SK-N-SH (cell line): Measurements from ENCODE around the gene TICAM1. TPM values are rescaled to one million over a fixed set of nuclear protein-coding genes. Genes with fewer than 3 reads are reported as not detected.

ENCODE experiments used
- CTCF ChIA-PET: fragments of 300-600, 350-600 bp; formaldehyde crosslinking; extraction: SDS; loops from one replicate; lab custom pipeline; 2021; lab: Yijun Ruan, JAX
- POLR2A ChIA-PET: fragments of 350-600 bp; sonication (Branson Sonifier 250); formaldehyde crosslinking; extraction: SDS; loops from one replicate; lab custom pipeline; 2020; ENCODE audit warnings: antibody characterized with exemption, inconsistent platforms; lab: Yijun Ruan, JAX
- DNase-seq: peaks from one replicate; pipeline ENCODE4 v3.0.0; 2012
- H2AFZ ChIP-seq: fragments of 200-600 bp; sonication (generic); 2 replicates; pipeline ENCODE4 v1.8.1; 2016; ENCODE audit warnings: antibody characterized with exemption, mild to moderate bottlenecking, low read depth
- H3F3A ChIP-seq: fragments of 200-600 bp; sonication (generic); replicated peaks from 2 replicates; pipeline ENCODE3; 2016; ENCODE audit warnings: antibody characterized with exemption, mild to moderate bottlenecking; ENCODE audit not compliant: insufficient read depth
- H3K27ac ChIP-seq, 2 experiments: fragments of 200-500 bp in 1 of 2; fragments of 200-600 bp in 1 of 2; sonication (Bioruptor generic) in 1 of 2; sonication (generic), shearing (Covaris generic) in 1 of 2; 2 replicates each; pipeline versions ENCODE4 v1.5.1 to v1.6.1; 2014 to 2016; ENCODE audit warnings: low read depth in 2 of 2, inconsistent platforms in 1 of 2, low read length in 1 of 2, mild to moderate bottlenecking in 1 of 2, mixed read lengths in 1 of 2
- H3K27me3 ChIP-seq: fragments of 200-600 bp; sonication (generic), shearing (Covaris generic); 2 replicates; pipeline ENCODE4 v1.6.1; 2016; ENCODE audit warnings: mixed run types; ENCODE audit not compliant: insufficient read depth
- H3K36me3 ChIP-seq, 2 experiments: fragments of 200-500 bp in 1 of 2; fragments of 200-600 bp in 1 of 2; sonication (Bioruptor generic) in 1 of 2; sonication (generic) in 1 of 2; replicated peaks in 1 of 2; 2 replicates each; pipeline versions ENCODE3 to v1.5.1; 2014 to 2016; ENCODE audit warnings: low read length in 1 of 2, mild to moderate bottlenecking in 1 of 2; ENCODE audit not compliant: insufficient read depth in 2 of 2, control insufficient read depth in 1 of 2
- H3K4me1 ChIP-seq, 2 experiments: fragments of 200-500 bp in 1 of 2; fragments of 200-600 bp in 1 of 2; sonication (Bioruptor generic) in 1 of 2; sonication (generic), shearing (Covaris generic) in 1 of 2; 2 replicates each; pipeline versions ENCODE4 v1.5.1 to v1.6.1; 2014 to 2016; ENCODE audit warnings: low read depth in 1 of 2, low read length in 1 of 2, mixed run types in 1 of 2; ENCODE audit not compliant: insufficient read depth in 2 of 2, control insufficient read depth in 1 of 2
- H3K4me2 ChIP-seq: fragments of 200-600 bp; sonication (generic), shearing (Covaris generic); 2 replicates; pipeline ENCODE4 v1.6.1; 2017; ENCODE audit warnings: mixed run types
- H3K4me3 ChIP-seq, 2 experiments: fragments of 200-500 bp in 1 of 2; fragments of 200-600 bp in 1 of 2; sonication (Bioruptor generic) in 1 of 2; sonication (generic), shearing (Covaris generic) in 1 of 2; 2 replicates each; pipeline versions ENCODE4 v1.5.1 to v1.8.1; 2014 to 2016; ENCODE audit warnings: low read depth in 2 of 2, inconsistent platforms in 1 of 2, low read length in 1 of 2, mild to moderate bottlenecking in 1 of 2, mixed read lengths in 1 of 2, moderate library complexity in 1 of 2
- H3K79me2 ChIP-seq: fragments of 200-600 bp; sonication (generic); 2 replicates; pipeline ENCODE4 v1.8.1; 2017; ENCODE audit warnings: mild to moderate bottlenecking; ENCODE audit not compliant: insufficient read depth
- H3K9ac ChIP-seq: fragments of 200-600 bp; sonication (generic); 2 replicates; pipeline ENCODE4 v1.6.1; 2017; ENCODE audit warnings: mixed run types
- H3K9me2 ChIP-seq: fragments of 200-600 bp; sonication (generic); 2 replicates; pipeline ENCODE4 v1.6.1; 2017; ENCODE audit warnings: mixed run types
- H3K9me3 ChIP-seq: fragments of 200-600 bp; sonication (generic); 2 replicates; pipeline ENCODE4 v1.6.1; 2017; ENCODE audit warnings: mixed run types, mild to moderate bottlenecking, moderate library complexity
- H4K20me1 ChIP-seq: fragments of 200-600 bp; sonication (generic); 2 replicates; pipeline ENCODE4 v1.6.1; 2017; ENCODE audit warnings: mild to moderate bottlenecking, mixed run types; ENCODE audit not compliant: insufficient read depth
- ELF1 ChIP-seq: IDR thresholded peaks from 2 replicates; pipeline ENCODE4 v1.4.0; 2012
- FOXJ3 ChIP-seq: sonication (generic); formaldehyde crosslinking; IDR thresholded peaks from 2 replicates; pipeline ENCODE4 v1.5.1; 2020; ENCODE audit warnings: mild to moderate bottlenecking, missing genetic modification reagents
- FOXM1 ChIP-seq: IDR thresholded peaks from 2 replicates; pipeline ENCODE4 v1.4.0; 2012; ENCODE audit warnings: low read depth, mild to moderate bottlenecking
- GABPA ChIP-seq: IDR thresholded peaks from 2 replicates; pipeline ENCODE4 v1.4.0; 2012; ENCODE audit warnings: low read depth, mild to moderate bottlenecking
- GATA2 ChIP-seq: sonication (generic); formaldehyde crosslinking; IDR thresholded peaks from 2 replicates; pipeline ENCODE4 v1.5.0; 2020; ENCODE audit warnings: mild to moderate bottlenecking, missing genetic modification reagents
- MEF2A ChIP-seq: IDR thresholded peaks from 2 replicates; pipeline ENCODE4 v1.4.0; 2012; ENCODE audit warnings: low read depth, borderline replicate concordance
- NRF1 ChIP-seq: IDR thresholded peaks from 2 replicates; pipeline ENCODE4 v1.6.1; 2012; ENCODE audit warnings: low read depth, mild to moderate bottlenecking, low read length
- POLR2AphosphoS5 ChIP-seq: IDR thresholded peaks from 2 replicates; pipeline ENCODE4 v1.6.1; 2012; ENCODE audit warnings: low read depth, low read length
- RCOR1 ChIP-seq: fragments of 150-350 bp; IDR thresholded peaks from 2 replicates; pipeline ENCODE4 v1.6.1; 2017; ENCODE audit warnings: antibody characterized with exemption, low read length
- RFX5 ChIP-seq: IDR thresholded peaks from 2 replicates; pipeline ENCODE4 v1.6.1; 2012; ENCODE audit warnings: mild to moderate bottlenecking, improper control_type of control experiment, low read length
- SIN3A ChIP-seq: IDR thresholded peaks from 2 replicates; pipeline ENCODE4 v1.6.1; 2012; ENCODE audit warnings: low read depth, mild to moderate bottlenecking, low read length, moderate library complexity, borderline replicate concordance
- TAF1 ChIP-seq: IDR thresholded peaks from 2 replicates; pipeline ENCODE4 v1.6.1; 2012; ENCODE audit warnings: low read depth, mild to moderate bottlenecking, low read length, moderate library complexity, borderline replicate concordance
- TEAD4 ChIP-seq: IDR thresholded peaks from 2 replicates; pipeline ENCODE4 v1.4.0; 2012; ENCODE audit warnings: mild to moderate bottlenecking, borderline replicate concordance; ENCODE audit not compliant: insufficient read depth
- YY1 ChIP-seq: IDR thresholded peaks from 2 replicates; pipeline ENCODE4 v1.4.0; 2012; ENCODE audit warnings: low read depth, mild to moderate bottlenecking
- WGBS: methylation state at CpG from one replicate; pipeline ENCODE4 v1.1.6; 2017; ENCODE audit warnings: low lambda C conversion rate; 5-methylcytosine and 5-hydroxymethylcytosine counted together
- polyA plus RNA-seq, 3 experiments: library from polyadenylated mRNA; depleted of rRNA; stranded (reverse); fragments of >200 nt; gene quantifications; 2 replicates each; pipeline ENCODE4 v1.2.3, GENCODE V29; 2012
- TF ChIP-seq, protein P1 (sequence below): fragments of 200-600 bp; sonication (generic); IDR thresholded peaks from 2 replicates; pipeline ENCODE4 v1.6.1; 2017; ENCODE audit warnings: antibody characterized with exemption, mild to moderate bottlenecking, moderate library complexity
- TF ChIP-seq, protein P2 (sequence below): IDR thresholded peaks from 2 replicates; pipeline ENCODE4 v1.6.1; 2012; ENCODE audit warnings: mild to moderate bottlenecking, low read depth, low read length, moderate library complexity

The TICAM1 gene
- polyA plus RNA-seq, 1 of the 3 experiments (the other 2 are of a cell fraction), result 2.7 TPM

DNA sequence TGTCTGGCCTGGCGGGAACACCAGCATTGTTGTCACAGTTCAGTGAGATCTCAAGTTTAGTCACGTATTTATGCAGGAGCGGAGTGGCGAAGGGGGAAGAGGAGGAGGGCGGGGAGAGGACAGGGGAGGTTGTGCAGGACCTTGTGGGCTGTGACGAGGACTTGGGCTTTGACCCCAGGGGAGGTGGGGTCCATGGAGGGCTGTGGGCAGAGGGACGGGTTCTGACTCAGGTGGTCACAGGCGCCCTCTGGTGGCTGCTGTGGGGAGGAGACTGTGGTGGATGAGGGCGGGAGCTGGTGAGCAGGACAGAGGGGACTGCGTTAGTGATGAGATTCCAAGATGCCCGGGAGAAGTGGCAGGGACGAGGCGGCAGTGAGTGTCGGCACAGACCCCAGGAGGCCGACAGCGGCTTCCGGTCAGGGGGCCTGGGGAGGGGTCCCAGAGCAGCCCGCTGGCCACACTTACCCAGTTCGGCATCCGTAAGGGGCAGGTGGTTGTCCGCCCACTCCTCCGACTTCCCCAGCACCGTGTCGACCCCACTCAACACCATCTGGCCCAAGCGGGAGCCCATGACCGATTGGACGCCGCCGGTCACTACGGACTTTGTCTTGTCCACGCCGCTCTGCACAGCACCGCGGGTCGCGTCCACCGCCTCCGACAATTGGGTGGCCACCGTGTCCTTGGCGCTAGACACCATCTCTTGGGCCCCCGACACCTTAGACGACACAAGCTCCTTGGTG, 20.2 kb upstream of the TICAM1 start (continued):
- no peak for TF ChIP-seq MEF2A
- TF ChIP-seq POLR2AphosphoS5, result no peak
- TF ChIP-seq, all 33 proteins: peak for 3

DNA sequence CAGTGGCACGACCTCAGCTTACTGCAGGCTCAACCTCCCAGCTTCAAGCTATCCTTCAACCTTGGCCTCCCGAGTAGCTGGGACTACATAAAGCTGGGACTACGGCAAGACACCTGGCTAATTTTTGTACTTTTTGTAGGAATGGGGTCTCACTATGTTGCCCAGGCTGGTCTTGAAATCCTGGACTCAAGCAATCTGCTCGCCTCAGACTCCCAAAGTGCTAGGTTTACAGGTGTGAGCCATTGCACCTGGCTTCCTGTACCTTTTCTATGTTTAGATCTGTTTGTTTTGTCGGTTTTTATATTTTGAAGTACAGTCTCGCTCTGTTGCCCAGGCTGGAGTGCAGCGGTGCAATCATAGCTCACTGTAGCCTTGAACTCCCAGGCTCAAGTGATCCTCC, 17.5 kb upstream of the TICAM1 start:
- Histone ChIP-seq H3K36me3 (peaks cover 13 to 58% of the 10 kb centered on the region in 2 experiments), H4K20me1 (no peaks in the 10 kb centered on the region), H3K79me2 (0 out of 2 replicates have a peak, but pooled peaks cover 14% of the 10 kb centered on the region), H3K4me1 (no peaks in the 10 kb centered on the region), H3F3A (peaks cover 8% of the 10 kb centered on the region), H3K9me3 (no peaks in the 10 kb centered on the region), H3K4me2 (no peak overlapping the region)
- TF ChIP-seq, protein P1, sequence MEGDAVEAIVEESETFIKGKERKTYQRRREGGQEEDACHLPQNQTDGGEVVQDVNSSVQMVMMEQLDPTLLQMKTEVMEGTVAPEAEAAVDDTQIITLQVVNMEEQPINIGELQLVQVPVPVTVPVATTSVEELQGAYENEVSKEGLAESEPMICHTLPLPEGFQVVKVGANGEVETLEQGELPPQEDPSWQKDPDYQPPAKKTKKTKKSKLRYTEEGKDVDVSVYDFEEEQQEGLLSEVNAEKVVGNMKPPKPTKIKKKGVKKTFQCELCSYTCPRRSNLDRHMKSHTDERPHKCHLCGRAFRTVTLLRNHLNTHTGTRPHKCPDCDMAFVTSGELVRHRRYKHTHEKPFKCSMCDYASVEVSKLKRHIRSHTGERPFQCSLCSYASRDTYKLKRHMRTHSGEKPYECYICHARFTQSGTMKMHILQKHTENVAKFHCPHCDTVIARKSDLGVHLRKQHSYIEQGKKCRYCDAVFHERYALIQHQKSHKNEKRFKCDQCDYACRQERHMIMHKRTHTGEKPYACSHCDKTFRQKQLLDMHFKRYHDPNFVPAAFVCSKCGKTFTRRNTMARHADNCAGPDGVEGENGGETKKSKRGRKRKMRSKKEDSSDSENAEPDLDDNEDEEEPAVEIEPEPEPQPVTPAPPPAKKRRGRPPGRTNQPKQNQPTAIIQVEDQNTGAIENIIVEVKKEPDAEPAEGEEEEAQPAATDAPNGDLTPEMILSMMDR, result no peak
- TF ChIP-seq, all 33 proteins: peak for 0
- ChIA-PET POLR2A (no interaction called here), CTCF (interaction anchor here (1.3 to 17.9 kb wide), 4 partner anchors 10 to 63 kb away, joined by 4 to 409 read pairs (median 26); no protein-coding TSS in a partner anchor)
- no peak for DNase-seq
- Histone ChIP-seq H3K9ac (no peak overlapping the region), H3K9me2 (no peaks in the 10 kb centered on the region), H3K27me3 (no peaks in the 10 kb centered on the region), H3K27ac (no peak overlapping the region), H2AFZ (no peak overlapping the region), H3K4me3 (no peak overlapping the region)
- 96% methylated on average over 7 of the region's 7 CpGs for WGBS

DNA sequence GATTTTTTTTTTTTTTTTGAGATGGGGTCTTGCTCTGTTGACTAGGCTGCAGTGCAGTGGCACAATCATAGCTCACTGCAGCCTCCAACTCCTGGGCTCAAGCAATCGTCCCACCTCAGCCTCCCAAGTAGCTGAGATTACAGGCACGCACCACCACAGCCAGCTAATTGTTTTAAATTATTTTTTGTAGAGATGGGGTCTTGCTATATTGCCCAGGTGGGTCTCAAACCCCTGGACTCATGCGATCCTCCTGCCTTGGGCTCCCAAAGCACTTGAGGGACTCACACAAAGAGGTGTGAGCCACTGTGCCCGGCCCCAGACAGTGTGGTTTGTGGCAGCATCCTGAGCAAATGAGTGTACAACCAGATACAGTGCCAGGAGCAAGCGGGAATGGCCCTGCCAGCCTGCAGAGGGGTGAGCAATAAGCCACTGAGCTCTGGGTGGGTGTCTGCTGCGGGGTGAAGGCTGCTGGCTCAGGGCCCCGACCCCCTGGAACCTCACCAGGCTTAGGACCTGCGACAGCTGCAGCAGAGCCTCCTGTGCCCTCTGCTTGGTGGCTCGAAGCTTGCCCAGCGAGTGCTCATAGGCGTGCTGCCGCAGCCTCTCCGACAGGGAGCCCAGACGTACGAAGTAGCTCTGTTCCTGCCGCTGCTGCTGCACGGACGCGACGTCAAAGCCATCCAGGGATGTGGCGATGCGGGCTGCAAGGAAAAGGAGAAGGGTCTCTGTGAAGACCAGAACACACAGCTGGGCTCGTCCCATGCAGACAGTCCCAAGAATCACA, 15.9 kb upstream of the TICAM1 start:
- no peaks in the 10 kb centered on the region for H3K9me2 ChIP-seq
- H3K27ac ChIP-seq, result no peak overlapping the region
- H3F3A ChIP-seq, result peaks cover 8% of the 10 kb centered on the region
- H3K4me3 ChIP-seq, result no peak overlapping the region
- no peak overlapping the region for H3K4me2 ChIP-seq
- CTCF ChIA-PET, result interaction anchor here (1.1 to 17.9 kb wide), 2 partner anchors 29 to 38 kb away, joined by 3 to 409 read pairs; no protein-coding TSS in a partner anchor
- peaks cover 12 to 56% of the 10 kb centered on the region in 2 experiments for H3K36me3 ChIP-seq
- no peak overlapping the region for H2AFZ ChIP-seq
- 91% methylated on average over 6 of the region's 23 CpGs for WGBS
- POLR2A ChIA-PET, result no interaction called here
- no peaks in the 10 kb centered on the region for H3K4me1 ChIP-seq
- H3K27me3 ChIP-seq, result no peaks in the 10 kb centered on the region
- DNase-seq, result no peak
- no peak overlapping the region for H3K9ac ChIP-seq
- no peaks in the 10 kb centered on the region for H3K9me3 ChIP-seq
- H3K79me2 ChIP-seq, result 0 out of 2 replicates have a peak, but pooled peaks cover 14% of the 10 kb centered on the region
- no peaks in the 10 kb centered on the region for H4K20me1 ChIP-seq
- no peak for TF ChIP-seq RFX5
- TF ChIP-seq, protein P1, result no peak
- no peak for TF ChIP-seq NRF1
- TF ChIP-seq FOXM1, result no peak
- TF ChIP-seq GABPA, result no peak
- TF ChIP-seq FOXJ3 (CRISPR knock-in tag), result no peak
- no peak for TF ChIP-seq TEAD4
- no peak for TF ChIP-seq RCOR1
- TF ChIP-seq TAF1, result no peak
- TF ChIP-seq GATA2 (CRISPR knock-in tag), result no peak
- TF ChIP-seq, protein P2, sequence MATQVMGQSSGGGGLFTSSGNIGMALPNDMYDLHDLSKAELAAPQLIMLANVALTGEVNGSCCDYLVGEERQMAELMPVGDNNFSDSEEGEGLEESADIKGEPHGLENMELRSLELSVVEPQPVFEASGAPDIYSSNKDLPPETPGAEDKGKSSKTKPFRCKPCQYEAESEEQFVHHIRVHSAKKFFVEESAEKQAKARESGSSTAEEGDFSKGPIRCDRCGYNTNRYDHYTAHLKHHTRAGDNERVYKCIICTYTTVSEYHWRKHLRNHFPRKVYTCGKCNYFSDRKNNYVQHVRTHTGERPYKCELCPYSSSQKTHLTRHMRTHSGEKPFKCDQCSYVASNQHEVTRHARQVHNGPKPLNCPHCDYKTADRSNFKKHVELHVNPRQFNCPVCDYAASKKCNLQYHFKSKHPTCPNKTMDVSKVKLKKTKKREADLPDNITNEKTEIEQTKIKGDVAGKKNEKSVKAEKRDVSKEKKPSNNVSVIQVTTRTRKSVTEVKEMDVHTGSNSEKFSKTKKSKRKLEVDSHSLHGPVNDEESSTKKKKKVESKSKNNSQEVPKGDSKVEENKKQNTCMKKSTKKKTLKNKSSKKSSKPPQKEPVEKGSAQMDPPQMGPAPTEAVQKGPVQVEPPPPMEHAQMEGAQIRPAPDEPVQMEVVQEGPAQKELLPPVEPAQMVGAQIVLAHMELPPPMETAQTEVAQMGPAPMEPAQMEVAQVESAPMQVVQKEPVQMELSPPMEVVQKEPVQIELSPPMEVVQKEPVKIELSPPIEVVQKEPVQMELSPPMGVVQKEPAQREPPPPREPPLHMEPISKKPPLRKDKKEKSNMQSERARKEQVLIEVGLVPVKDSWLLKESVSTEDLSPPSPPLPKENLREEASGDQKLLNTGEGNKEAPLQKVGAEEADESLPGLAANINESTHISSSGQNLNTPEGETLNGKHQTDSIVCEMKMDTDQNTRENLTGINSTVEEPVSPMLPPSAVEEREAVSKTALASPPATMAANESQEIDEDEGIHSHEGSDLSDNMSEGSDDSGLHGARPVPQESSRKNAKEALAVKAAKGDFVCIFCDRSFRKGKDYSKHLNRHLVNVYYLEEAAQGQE, result no peak
- TF ChIP-seq SIN3A, result no peak
- TF ChIP-seq ELF1, result no peak
- no peak for TF ChIP-seq YY1
